ENCODE measurements around the gene PAX8.
"Not testable (repeated sequence)": the region's sequence is repeated elsewhere in the genome, so short reads cannot be mapped to it uniquely, and the experiment has no call there.

PAX8 gene

DNA sequence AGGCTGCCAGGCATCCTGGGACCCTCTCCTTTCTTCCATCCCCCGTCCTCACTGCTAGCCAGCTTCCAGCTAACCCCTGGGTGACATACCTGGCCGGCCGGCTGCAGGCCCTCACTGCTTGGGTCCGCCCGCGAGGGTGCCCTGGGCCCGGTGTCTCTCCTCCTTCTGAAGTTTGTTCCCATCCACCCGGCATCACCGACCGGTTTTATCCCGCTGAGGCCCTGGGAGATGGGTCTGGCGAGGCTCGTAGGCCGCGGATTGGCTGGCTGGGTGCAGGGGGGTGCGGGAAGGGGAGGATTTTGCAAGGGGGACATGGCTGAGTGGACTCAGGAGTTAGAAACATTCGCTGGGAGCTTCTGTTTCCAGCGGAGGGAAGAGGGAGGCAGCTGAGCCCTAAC lies at the start of gene PAX8:
Gene PAX8 (minus strand): TSS at position 180 of the 398 bp plus-strand sequence. CDS start 527 bp downstream, outside the sequence.
- no peak for DNase-seq

GRCh38 chr2:113328043-113328442 lies 49.3 kb upstream of the PAX8 start:
- no peak for DNase-seq

DNA sequence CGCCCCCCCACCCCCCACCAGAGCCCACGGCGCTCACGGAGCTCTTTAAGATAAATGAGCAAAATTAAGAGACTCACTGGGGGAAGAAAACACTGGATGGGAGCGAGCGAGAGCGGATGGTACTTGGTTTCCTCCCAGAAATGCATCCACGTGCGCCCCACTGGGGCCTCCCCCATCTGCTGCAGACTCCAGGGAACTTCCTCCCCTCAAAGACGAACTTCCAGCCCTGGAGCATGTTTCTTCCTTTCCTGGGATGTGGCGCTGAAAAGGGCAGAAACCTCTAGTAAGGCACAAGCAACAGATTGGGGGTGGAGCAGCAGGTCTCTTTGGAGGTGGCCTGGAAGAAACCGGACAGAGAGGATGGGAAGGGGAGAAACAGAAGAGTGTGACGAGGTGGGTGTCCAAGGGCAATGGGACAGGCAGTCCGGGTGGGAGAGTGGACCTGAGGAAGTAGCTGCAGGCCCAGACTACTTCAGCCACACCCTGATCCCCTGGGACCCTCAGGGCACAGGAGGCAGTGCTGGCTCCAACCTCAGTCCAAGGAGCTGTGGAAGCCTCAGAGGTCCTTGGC lies 46.5 kb upstream of the PAX8 start:
- DNase-seq = not testable (repeated sequence)

DNA sequence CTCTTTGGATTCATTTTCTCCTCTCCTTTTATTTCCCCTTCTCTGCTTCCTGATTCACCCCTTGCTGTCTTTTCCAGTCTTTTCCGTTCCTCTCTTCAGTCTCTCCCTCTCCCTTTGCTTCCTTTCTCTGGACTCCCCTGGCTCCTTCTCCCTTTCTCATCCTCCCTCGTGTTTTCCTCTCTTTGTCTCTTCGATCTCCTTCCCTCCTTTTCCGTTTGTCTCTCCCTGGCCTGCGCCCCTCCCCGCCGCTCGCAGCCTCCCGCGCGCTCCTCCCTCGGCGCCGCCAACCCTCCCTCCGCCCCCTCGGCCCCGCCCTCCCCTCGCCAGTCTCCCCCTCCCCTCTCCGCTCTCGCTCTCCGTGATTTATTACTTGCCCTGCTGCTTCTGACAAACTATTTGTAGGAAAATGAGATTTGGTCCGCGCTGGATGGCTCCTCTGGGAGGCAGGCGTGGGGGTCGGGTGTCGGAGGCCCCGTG lies 46.0 kb upstream of the PAX8 start:
- DNase-seq = peak; percentile 56

DNA sequence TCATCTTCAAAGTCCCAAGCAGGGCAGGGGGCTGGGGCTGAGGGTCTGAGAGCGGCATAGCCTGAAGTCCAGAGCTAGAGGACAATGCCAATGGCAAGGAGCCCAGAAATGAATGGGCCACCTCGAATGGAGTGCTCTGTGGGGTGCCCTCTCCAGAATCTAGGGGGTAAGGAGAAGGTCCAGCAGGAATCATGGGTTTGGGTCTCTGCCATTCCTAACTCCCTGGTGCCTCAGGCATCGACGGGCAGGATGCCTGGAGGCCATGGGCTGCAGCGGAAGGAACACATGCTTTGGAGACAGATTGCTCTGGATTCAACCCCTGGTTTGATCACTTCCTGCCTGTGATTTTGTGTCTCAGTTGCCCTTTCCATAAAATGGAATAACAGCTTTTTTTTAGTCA lies 44.4 kb upstream of the PAX8 start:
- not testable (repeated sequence) for DNase-seq

- not testable (repeated sequence) for DNase-seq
These were observed 41.4 kb upstream of the PAX8 start for GRCh38 chr2:113320106-113320505.

GRCh38 chr2:113318941-113319340 lies 40.2 kb upstream of the PAX8 start:
- DNase-seq = not testable (repeated sequence)

DNA sequence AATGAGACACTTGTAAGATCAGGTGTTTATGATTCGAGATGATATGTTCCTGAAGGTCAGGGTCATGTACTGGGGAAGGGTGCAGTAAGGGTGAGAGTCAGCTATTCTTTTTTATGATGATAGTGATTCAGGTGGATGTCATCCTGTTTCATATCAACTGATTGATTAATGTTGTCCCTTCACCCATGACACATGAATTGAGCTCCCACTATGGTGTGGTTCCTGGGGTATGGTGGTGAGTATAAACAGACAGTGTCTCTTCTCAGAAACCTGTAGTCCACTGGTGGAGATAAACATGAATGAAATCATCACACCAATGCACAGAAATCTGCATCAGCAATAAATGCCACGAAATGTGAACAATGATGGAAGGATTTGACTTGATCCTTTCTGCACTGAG lies 37.4 kb upstream of the PAX8 start:
- DNase-seq = no peak

- DNase-seq = not testable (repeated sequence)
These were observed 35.9 kb upstream of the PAX8 start for GRCh38 chr2:113314663-113315062.

GRCh38 chr2:113314176-113314575 lies 35.5 kb upstream of the PAX8 start:
- DNase-seq = not testable (repeated sequence)

DNA sequence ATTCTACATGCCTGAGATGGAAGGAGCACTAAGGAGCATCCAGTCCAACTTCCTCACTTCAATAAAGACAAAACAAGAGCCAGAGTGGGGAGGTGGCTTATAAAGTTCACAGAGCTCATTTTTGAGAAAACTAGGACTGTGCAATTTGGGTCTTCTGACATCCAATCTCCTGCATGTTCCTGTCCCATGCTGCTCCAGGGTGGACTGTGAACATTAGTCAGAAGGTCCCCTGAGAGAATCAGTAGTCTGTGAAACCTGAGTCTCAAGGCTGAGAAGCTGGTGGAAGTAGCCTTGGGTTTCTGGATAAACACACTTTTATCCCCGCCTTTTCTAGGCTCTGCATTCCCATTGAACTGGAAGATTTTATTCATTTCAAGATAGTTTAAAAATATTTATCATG lies 33.1 kb upstream of the PAX8 start:
- DNase-seq = not testable (repeated sequence)

- DNase-seq = not testable (repeated sequence)
These were observed 32.5 kb upstream of the PAX8 start for GRCh38 chr2:113311191-113311590.

DNA sequence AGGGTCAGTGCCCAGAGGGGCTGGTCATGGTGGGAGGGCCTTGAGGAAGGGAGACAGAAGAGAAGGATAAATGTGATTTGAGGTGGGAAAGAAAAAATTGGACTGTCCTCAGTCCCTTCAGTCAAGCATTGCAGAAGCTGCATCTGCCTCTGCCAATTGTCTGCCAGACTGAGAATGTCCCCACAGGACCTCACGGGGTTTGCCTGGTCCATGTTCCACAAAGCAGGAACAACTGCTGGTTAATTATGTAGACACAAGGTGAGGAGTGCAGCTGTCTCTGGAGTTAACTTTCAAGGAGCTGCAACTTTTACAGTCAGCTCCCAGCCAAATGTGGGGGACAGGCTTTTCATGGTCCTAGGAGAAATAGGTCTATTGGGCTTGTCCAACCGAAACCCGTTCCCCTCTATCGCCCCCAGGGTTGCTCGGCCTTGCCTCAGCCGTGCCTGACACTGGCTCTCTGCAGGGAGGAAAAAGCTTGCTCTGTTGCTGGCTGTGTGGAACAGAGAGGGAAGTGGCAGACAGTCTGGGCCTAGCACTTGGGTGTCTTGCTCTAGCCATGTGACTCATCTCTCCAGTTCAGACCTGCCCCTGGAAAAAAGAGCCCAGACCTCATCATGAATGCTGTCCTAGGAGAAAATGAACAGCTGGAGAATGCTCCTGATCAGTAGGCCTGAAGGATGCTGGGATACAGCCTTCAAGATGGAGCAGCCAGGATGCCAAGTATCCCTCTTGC lies 31.1 kb upstream of the PAX8 start:
- DNase-seq = no peak

- DNase-seq = not testable (repeated sequence)
These were observed 30.1 kb upstream of the PAX8 start for GRCh38 chr2:113308784-113309183.

- DNase-seq = not testable (repeated sequence)
These were observed 27.5 kb upstream of the PAX8 start for GRCh38 chr2:113306207-113306606.

DNA sequence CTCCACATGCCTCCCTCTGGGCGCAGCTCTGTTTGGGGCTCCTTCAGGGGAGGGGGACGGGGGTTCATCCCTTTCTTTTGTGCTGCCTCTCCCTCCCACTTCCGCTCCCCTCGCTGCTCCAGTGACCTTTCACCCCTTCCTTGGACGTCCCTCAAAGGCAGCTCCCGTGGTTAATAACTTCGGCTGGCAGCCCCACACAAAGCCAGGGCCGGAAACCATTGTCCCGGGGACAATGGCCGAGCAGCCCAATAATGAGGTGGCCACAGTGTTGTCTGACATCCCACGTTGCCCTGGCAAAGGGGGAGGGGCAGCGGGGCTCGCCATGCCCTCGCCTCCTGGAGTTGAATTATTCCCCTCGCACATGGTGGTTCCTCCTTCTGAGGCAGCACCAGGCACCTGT lies 27.0 kb upstream of the PAX8 start:
- not testable (repeated sequence) for DNase-seq

DNA sequence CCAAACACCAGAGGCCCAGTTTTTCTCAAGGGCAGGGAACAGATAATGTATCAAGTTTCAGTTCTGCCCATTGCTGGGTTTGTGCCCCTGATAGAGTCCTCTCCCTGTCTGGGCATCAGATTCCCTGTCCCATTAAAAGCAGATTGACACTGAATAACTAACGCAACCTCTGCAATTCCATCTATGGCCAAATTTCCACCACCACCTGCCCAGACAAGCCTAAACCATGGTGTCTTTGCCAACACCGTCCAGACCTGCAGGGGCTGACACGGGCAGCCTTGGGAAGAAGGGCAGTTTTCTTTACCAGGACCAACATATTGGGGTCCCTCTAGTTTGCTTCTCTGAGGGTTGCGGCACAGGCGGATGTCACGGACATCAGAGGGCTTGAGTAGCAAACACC lies 26.4 kb upstream of the PAX8 start:
- no peak for DNase-seq

DNA sequence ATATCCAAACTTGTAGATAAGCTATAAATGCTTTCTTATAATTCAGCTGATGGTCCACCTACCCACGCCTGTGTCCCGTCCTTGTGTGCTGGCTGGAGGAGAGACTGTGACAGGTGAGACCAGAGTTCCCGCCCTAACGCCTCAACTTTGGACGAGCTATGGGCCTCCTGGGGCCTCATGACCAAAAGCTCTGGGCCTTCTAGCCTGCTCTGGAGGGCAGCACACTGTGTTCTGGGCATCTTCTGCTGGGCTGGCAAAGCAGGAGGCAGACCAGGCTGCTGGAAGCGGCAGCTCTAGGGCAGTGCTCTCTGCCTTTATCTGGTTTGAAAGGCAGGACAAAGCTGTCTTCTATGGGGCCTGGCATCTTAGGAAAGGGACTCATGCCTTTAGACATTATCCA lies 26.0 kb upstream of the PAX8 start:
- DNase-seq = no peak

DNA sequence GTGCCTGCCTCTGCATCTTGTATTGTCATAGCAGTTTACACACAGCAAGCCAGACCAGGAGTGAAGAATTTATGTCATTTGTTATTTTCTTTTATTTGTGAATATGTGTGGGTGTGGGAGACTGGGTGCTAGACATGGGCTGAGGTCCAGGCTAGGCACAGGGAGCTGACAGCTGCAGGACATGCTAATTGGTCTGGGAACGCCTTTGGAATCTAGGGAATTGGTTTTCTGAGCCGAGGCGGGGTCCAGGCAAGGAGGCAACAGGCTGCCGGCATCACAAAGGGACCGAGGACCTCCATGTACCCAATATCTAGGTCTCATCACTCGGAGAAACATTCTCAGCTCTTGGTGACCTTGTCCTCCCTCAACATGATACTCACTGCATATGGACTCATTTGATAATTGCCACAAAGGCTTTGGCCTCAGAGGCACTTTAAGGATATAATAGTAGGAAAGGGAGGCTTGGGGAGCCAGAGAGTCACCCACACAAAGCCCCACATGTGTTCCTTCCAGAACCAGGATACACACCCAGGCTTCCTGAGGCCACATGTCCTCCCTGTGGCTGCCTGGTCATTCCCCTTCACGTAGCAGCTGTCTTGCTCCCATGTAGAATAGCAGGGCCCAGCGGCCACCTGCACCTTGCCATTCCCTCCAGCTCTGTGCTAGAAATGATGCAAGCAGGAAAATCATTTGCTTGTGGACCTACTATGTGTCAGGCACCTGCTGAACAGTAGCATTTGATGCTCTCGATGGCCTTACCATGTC lies 23.7 kb upstream of the PAX8 start:
- not testable (repeated sequence) for DNase-seq

DNA sequence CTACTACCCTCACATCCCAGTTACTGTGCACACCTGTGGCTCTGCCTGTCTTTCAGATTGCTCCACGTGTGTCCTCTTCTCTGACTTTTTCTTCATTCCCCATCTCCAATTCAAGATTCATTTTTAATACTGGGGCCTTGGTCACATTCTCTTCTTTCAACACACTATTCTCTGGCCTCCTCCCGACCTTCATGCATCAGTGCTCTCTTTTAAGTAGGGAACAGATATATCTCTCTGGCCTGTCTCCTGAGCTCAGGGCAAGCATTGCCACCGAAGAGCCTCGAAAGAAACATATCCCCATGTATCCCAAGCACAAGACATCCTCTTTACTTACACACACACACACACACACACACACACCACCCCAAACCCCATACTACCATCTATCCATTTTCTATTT lies 21.6 kb upstream of the PAX8 start:
- DNase-seq = no peak

- no peak for DNase-seq
These were observed 19.5 kb upstream of the PAX8 start for GRCh38 chr2:113298176-113298575.

- DNase-seq = peak; percentile 32
These were observed 18.9 kb upstream of the PAX8 start for GRCh38 chr2:113297590-113297989.

DNA sequence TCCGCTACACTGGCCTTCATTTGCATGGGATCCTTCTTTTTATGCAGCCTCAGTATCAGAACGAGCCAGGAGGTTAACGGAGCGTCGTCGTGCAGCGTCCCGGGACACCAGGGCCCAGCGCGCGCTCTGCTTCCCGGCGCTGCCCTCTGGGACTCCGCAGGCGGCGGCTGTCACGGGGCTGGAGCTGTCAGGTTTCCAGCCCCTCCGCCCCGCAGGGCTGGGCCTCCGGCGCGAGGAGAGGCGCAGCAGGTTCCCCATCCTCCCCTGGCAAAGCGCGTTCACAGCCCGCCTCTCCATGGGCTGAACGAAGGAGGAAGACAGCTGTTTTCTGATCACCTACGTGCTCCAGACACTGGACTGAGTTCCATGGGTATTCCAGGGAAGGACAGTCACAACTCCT lies 12.5 kb upstream of the PAX8 start:
- no peak for DNase-seq

DNA sequence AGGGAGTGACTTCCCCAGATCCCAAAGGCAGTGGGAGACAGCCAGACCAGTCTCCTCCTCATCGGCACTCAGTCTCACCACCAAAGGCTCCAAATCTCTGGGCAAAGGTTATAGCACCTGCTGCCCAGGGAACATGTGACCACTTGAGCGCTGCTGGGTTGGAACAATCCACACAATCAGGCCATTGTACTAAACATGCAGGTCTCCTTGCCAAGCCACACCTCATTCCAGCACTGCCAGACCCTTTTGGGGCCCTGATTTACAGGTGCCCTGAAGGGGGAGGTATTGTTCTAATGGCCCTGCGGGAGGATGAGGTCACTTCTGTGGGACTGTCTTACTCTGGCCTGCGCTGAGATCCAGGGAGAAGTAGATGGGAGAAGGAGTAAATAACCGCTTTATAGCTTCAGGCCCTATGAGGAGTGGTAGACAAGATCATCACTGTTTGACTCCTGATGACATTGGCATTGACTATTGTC lies 10.0 kb upstream of the PAX8 start:
- not testable (repeated sequence) for DNase-seq

All from hematopoietic multipotent progenitor cell treated with erythropoietin and hydrocortisone succinate and interleukin-3 and kit ligand, for 4 days (in vitro differentiated cells).